HCT116 (cell line): ENCODE data around the gene LMNA. TPM values are rescaled to one million over a fixed set of nuclear protein-coding genes. Genes with fewer than 3 reads are reported as not detected.
A peak's percentile ranks its signal among the peaks of the same experiment; 100 is the strongest.

Experiments used
- ATAC-seq: fragments of 200-7000 bp; cut with Tn5 transposase; 2 replicates; pipeline ENCODE4 v1.9.1; 2020; ENCODE audit warnings: mild to moderate bottlenecking, moderate library complexity
- BruUV-seq: library from RNA; stranded (reverse); fragments of 400-500 nt; replicated peaks from 2 replicates; lab custom pipeline; 2021; lab: Mats Ljungman, UMichigan
- CTCF ChIA-PET: fragments of 300-600 bp; sonication (Branson Sonifier 250); formaldehyde crosslinking; loops from one replicate; lab custom pipeline; 2021; ENCODE audit warnings: antibody characterized with exemption; lab: Charles Lee
- POLR2A ChIA-PET: fragments of 300-600, 350-600 bp; sonication (Branson Sonifier 250); formaldehyde crosslinking; loops from one replicate; lab custom pipeline; 2021; ENCODE audit warnings: antibody characterized with exemption; lab: Charles Lee
- RAD21 ChIA-PET, 2 experiments: fragments of 300-600 bp; sonication (Branson Sonifier 250); formaldehyde crosslinking; loops; one replicate each; lab custom pipeline; 2023; ENCODE audit warnings: low total read pairs in 2 of 2; ENCODE audit not compliant: uncharacterized antibody in 2 of 2, unreplicated experiment in 2 of 2, low non-redundant PET in 1 of 2; lab: Charles Lee
- DNase-seq: peaks from one replicate; pipeline ENCODE4 v3.0.0-alpha.2; 2010; ENCODE audit warnings: low read depth, low spot score
- H2AFZ ChIP-seq: fragments of 200-600 bp; shearing (Covaris generic), sonication (generic); 2 replicates; pipeline ENCODE4 v1.6.1; 2017; ENCODE audit warnings: low read depth, mixed run types, mixed read lengths, antibody characterized with exemption, low read length; ENCODE audit not compliant: poor library complexity, severe bottlenecking
- H3K27ac ChIP-seq: 2 replicates; pipeline ENCODE4 v1.5.1; 2012; ENCODE audit warnings: low read depth, low read length
- H3K27me3 ChIP-seq: fragments of 200-600 bp; sonication (generic); 2 replicates; pipeline ENCODE4 v1.6.1; 2016; ENCODE audit warnings: mixed run types, low read length, mixed read lengths; ENCODE audit not compliant: insufficient read depth
- H3K36me3 ChIP-seq, 2 experiments: fragments of 200-500 bp in 1 of 2; fragments of 200-600 bp in 1 of 2; sonication (Bioruptor generic) in 1 of 2; sonication (generic) in 1 of 2; 2 replicates each; pipeline versions ENCODE4 v1.5.1 to v1.6.1; 2014 to 2016; ENCODE audit warnings: low read length in 2 of 2, inconsistent platforms in 1 of 2, mixed read lengths in 1 of 2, mixed run types in 1 of 2; ENCODE audit not compliant: insufficient read depth in 2 of 2, control insufficient read depth in 1 of 2
- H3K4me1 ChIP-seq, 2 experiments: fragments of 200-600 bp in 1 of 2; sonication (generic) in 1 of 2; 2 replicates each; pipeline versions ENCODE4 v1.5.1 to v1.6.1; 2012 to 2017; ENCODE audit warnings: low read length in 2 of 2, inconsistent platforms in 1 of 2, mild to moderate bottlenecking in 1 of 2, mixed read lengths in 1 of 2, mixed run types in 1 of 2, moderate library complexity in 1 of 2; ENCODE audit not compliant: insufficient read depth in 2 of 2, control insufficient read depth in 1 of 2
- H3K4me2 ChIP-seq: fragments of 200-600 bp; sonication (generic); 2 replicates; pipeline ENCODE4 v1.6.1; 2017; ENCODE audit warnings: mixed run types, low read length, mixed read lengths
- H3K4me3 ChIP-seq, 2 experiments: fragments of 200-600 bp in 1 of 2; sonication (generic) in 1 of 2; replicated peaks in 1 of 2; 2 replicates each; pipeline ENCODE4 v1.5.1; 2011 to 2016; ENCODE audit warnings: low read length in 2 of 2, control low read depth in 1 of 2, low read depth in 1 of 2, mild to moderate bottlenecking in 1 of 2, mixed read lengths in 1 of 2, mixed run types in 1 of 2
- H3K79me2 ChIP-seq: fragments of 200-600 bp; sonication (generic); 2 replicates; pipeline ENCODE4 v1.6.1; 2017; ENCODE audit warnings: mild to moderate bottlenecking, mixed run types, low read length, moderate library complexity, mixed read lengths; ENCODE audit not compliant: insufficient read depth
- H3K9ac ChIP-seq: fragments of 200-600 bp; sonication (generic); 2 replicates; pipeline ENCODE4 v1.6.1; 2016; ENCODE audit warnings: low read length, mixed read lengths
- H3K9me2 ChIP-seq: fragments of 200-600 bp; sonication (generic), shearing (Covaris generic); 2 replicates; pipeline ENCODE4 v1.6.1; 2017; ENCODE audit warnings: mixed run types, mild to moderate bottlenecking, moderate library complexity; ENCODE audit not compliant: insufficient read depth
- H3K9me3 ChIP-seq, 2 experiments: fragments of 200-500 bp in 1 of 2; fragments of 200-600 bp in 1 of 2; sonication (Bioruptor generic) in 1 of 2; sonication (generic) in 1 of 2; 2 replicates each; pipeline ENCODE4 v1.6.1; 2014 to 2017; ENCODE audit warnings: low read length in 2 of 2, mixed read lengths in 2 of 2, inconsistent platforms in 1 of 2, low read depth in 1 of 2, mild to moderate bottlenecking in 1 of 2, mixed run types in 1 of 2, moderate library complexity in 1 of 2; ENCODE audit not compliant: control insufficient read depth in 1 of 2, insufficient read depth in 1 of 2
- H4K20me1 ChIP-seq: fragments of 200-600 bp; sonication (generic), shearing (Covaris generic); 2 replicates; pipeline ENCODE4 v1.6.1; 2017; ENCODE audit warnings: mixed run types, mild to moderate bottlenecking, moderate library complexity; ENCODE audit not compliant: insufficient read depth
- CBX3 ChIP-seq: IDR thresholded peaks from 2 replicates; pipeline ENCODE4 v1.6.1; 2012; ENCODE audit warnings: low read depth
- CEBPB ChIP-seq: IDR thresholded peaks from 2 replicates; pipeline ENCODE4 v1.6.1; 2012; ENCODE audit warnings: low read depth
- EGR1 ChIP-seq: IDR thresholded peaks from 2 replicates; pipeline ENCODE4 v1.6.1; 2012; ENCODE audit warnings: low read depth
- ELF1 ChIP-seq: IDR thresholded peaks from 2 replicates; pipeline ENCODE4 v1.6.1; 2012; ENCODE audit warnings: low read depth, borderline replicate concordance
- EZH2phosphoT487 ChIP-seq: fragments of 200-600 bp; IDR thresholded peaks from 2 replicates; pipeline ENCODE4 v1.6.1; 2018; ENCODE audit warnings: antibody characterized with exemption, borderline replicate concordance
- JUND ChIP-seq: IDR thresholded peaks from 2 replicates; pipeline ENCODE4 v1.6.1; 2012
- POLR2A ChIP-seq: IDR thresholded peaks from 2 replicates; pipeline ENCODE4 v1.7.0; 2011; ENCODE audit warnings: borderline replicate concordance; ENCODE audit not compliant: insufficient read depth, insufficient read length; ENCODE audit errors: extremely low read depth
- POLR2AphosphoS5 ChIP-seq: IDR thresholded peaks from 2 replicates; pipeline ENCODE4 v1.6.1; 2011; ENCODE audit warnings: mild to moderate bottlenecking, low read depth, low read length, moderate library complexity
- SP1 ChIP-seq: IDR thresholded peaks from 2 replicates; pipeline ENCODE4 v1.6.1; 2012; ENCODE audit warnings: low read depth
- SRF ChIP-seq: IDR thresholded peaks from 2 replicates; pipeline ENCODE4 v1.6.1; 2012; ENCODE audit warnings: low read depth
- YY1 ChIP-seq: IDR thresholded peaks from 2 replicates; pipeline ENCODE4 v1.6.1; 2011; ENCODE audit warnings: low read length, low read depth, moderate library complexity, mild to moderate bottlenecking; ENCODE audit not compliant: insufficient replicate concordance; ENCODE audit errors: extremely low read depth
- ZFX ChIP-seq: fragments of 450-650 bp; IDR thresholded peaks from 2 replicates; pipeline ENCODE4 v1.6.1; 2017
- ZNF274 ChIP-seq: fragments of 200-500 bp; sonication (Bioruptor generic); IDR thresholded peaks from 2 replicates; pipeline ENCODE4 v1.6.1; 2014; ENCODE audit warnings: mild to moderate bottlenecking, low read depth, low read length, inconsistent platforms
- intact Hi-C: fragments of 100-400 bp; cut with micrococcal nuclease; formaldehyde crosslinking; loops from 2 replicates; pipeline ENCODE4 v1.10.0; 2022
- total RNA-seq: library from RNA; stranded (reverse); gene quantifications from one replicate; pipeline ENCODE4 v1.2.1, GENCODE V29; 2021; ENCODE audit not compliant: unreplicated experiment
- TF ChIP-seq, protein P1 (sequence below): IDR thresholded peaks from 2 replicates; pipeline ENCODE4 v1.6.1; 2012; ENCODE audit warnings: low read depth
- TF ChIP-seq, protein P2 (sequence below): IDR thresholded peaks from 2 replicates; pipeline ENCODE4 v1.6.1; 2012
- TF ChIP-seq, protein P3 (sequence below): IDR thresholded peaks from 2 replicates; pipeline ENCODE4 v1.6.1; 2012
- TF ChIP-seq, protein P4 (sequence below): IDR thresholded peaks from 2 replicates; pipeline ENCODE4 v1.6.1; 2011; ENCODE audit warnings: mild to moderate bottlenecking, low read length, moderate library complexity; ENCODE audit not compliant: insufficient replicate concordance; ENCODE audit errors: extremely low read depth
- TF ChIP-seq, protein P5 (sequence below), 3 experiments: fragments of 200-600 bp in 1 of 3; sonication (generic) in 1 of 3; IDR thresholded peaks in 2 of 3; conservative IDR thresholded peaks in 1 of 3; 2 replicates each; pipeline ENCODE4 v1.5.1; 2012 to 2017; ENCODE audit warnings: low read depth in 2 of 3, low read length in 2 of 3, antibody characterized with exemption in 1 of 3, borderline replicate concordance in 1 of 3, control low read depth in 1 of 3, mild to moderate bottlenecking in 1 of 3, mixed read lengths in 1 of 3, mixed run types in 1 of 3, moderate library complexity in 1 of 3; ENCODE audit not compliant: insufficient read depth in 1 of 3

The LMNA gene
- total RNA-seq, 1 experiment from 2014 or later: 528 TPM

DNA sequence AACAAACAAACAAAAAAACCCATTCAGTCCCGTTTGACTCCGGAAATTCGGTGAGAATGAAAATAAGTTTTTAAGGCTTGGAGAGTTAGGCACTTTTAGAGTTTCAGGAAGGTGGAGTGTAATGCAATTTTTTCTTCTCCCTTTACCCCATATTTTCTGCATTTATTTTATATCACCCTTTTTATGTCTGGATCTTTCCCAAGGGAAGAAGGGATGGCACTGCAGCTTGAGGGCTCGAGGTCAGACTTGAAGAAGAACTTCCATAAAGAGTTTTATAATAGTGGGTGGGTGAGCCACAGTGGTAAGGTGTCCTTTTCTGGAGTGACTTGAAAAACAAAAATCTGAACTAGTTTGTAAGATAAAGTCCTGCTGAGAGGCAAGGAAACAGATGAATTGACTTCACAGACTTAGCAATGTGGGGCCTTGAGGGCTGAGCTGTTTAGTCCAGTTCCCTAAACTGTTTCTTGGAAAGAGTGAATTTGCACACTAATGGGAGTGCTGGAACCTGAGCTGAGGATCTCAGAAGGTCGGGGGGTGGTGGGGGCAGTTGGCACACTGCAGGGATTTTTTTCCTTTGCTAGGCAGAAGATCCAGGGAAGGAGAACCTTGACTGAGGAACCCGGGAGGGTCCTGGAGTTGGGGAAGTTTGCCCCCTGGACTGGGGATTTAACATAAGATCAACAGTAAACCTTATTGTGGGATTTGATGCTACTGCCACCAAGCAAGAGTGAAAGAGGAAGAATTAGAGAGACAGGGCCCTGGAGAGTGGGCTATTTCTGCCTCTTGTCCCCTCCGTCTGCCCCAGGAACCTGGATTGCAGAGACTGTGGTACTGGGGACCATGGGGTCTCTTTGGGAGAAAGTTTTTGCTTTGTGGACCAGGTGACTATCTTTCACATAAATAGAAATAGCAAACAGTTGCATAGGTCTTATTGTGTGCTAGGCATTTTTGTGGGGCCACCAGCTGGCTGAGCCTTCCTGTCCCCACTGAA, 30.4 kb upstream of the LMNA start:
- no peaks in the 10 kb centered on the region for H3K79me2 ChIP-seq
- no peak for ATAC-seq
- TF ChIP-seq, protein P1, sequence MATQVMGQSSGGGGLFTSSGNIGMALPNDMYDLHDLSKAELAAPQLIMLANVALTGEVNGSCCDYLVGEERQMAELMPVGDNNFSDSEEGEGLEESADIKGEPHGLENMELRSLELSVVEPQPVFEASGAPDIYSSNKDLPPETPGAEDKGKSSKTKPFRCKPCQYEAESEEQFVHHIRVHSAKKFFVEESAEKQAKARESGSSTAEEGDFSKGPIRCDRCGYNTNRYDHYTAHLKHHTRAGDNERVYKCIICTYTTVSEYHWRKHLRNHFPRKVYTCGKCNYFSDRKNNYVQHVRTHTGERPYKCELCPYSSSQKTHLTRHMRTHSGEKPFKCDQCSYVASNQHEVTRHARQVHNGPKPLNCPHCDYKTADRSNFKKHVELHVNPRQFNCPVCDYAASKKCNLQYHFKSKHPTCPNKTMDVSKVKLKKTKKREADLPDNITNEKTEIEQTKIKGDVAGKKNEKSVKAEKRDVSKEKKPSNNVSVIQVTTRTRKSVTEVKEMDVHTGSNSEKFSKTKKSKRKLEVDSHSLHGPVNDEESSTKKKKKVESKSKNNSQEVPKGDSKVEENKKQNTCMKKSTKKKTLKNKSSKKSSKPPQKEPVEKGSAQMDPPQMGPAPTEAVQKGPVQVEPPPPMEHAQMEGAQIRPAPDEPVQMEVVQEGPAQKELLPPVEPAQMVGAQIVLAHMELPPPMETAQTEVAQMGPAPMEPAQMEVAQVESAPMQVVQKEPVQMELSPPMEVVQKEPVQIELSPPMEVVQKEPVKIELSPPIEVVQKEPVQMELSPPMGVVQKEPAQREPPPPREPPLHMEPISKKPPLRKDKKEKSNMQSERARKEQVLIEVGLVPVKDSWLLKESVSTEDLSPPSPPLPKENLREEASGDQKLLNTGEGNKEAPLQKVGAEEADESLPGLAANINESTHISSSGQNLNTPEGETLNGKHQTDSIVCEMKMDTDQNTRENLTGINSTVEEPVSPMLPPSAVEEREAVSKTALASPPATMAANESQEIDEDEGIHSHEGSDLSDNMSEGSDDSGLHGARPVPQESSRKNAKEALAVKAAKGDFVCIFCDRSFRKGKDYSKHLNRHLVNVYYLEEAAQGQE: no peak
- no peak for TF ChIP-seq YY1
- TF ChIP-seq POLR2A: no peak
- no peak for TF ChIP-seq SP1
- TF ChIP-seq, protein P2, sequence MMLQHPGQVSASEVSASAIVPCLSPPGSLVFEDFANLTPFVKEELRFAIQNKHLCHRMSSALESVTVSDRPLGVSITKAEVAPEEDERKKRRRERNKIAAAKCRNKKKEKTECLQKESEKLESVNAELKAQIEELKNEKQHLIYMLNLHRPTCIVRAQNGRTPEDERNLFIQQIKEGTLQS: no peak
- TF ChIP-seq, protein P3, sequence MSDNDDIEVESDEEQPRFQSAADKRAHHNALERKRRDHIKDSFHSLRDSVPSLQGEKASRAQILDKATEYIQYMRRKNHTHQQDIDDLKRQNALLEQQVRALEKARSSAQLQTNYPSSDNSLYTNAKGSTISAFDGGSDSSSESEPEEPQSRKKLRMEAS: no peak
- no peak for TF ChIP-seq CEBPB
- TF ChIP-seq ELF1: no peak
- TF ChIP-seq POLR2AphosphoS5: no peak
- TF ChIP-seq ZNF274: no peak
- no peak for TF ChIP-seq EZH2phosphoT487
- no peak for TF ChIP-seq ZFX
- TF ChIP-seq, protein P4, sequence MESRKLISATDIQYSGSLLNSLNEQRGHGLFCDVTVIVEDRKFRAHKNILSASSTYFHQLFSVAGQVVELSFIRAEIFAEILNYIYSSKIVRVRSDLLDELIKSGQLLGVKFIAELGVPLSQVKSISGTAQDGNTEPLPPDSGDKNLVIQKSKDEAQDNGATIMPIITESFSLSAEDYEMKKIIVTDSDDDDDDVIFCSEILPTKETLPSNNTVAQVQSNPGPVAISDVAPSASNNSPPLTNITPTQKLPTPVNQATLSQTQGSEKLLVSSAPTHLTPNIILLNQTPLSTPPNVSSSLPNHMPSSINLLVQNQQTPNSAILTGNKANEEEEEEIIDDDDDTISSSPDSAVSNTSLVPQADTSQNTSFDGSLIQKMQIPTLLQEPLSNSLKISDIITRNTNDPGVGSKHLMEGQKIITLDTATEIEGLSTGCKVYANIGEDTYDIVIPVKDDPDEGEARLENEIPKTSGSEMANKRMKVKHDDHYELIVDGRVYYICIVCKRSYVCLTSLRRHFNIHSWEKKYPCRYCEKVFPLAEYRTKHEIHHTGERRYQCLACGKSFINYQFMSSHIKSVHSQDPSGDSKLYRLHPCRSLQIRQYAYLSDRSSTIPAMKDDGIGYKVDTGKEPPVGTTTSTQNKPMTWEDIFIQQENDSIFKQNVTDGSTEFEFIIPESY: no peak
- TF ChIP-seq SRF: no peak
- TF ChIP-seq JUND: no peak
- TF ChIP-seq EGR1: no peak
- TF ChIP-seq, protein P5, sequence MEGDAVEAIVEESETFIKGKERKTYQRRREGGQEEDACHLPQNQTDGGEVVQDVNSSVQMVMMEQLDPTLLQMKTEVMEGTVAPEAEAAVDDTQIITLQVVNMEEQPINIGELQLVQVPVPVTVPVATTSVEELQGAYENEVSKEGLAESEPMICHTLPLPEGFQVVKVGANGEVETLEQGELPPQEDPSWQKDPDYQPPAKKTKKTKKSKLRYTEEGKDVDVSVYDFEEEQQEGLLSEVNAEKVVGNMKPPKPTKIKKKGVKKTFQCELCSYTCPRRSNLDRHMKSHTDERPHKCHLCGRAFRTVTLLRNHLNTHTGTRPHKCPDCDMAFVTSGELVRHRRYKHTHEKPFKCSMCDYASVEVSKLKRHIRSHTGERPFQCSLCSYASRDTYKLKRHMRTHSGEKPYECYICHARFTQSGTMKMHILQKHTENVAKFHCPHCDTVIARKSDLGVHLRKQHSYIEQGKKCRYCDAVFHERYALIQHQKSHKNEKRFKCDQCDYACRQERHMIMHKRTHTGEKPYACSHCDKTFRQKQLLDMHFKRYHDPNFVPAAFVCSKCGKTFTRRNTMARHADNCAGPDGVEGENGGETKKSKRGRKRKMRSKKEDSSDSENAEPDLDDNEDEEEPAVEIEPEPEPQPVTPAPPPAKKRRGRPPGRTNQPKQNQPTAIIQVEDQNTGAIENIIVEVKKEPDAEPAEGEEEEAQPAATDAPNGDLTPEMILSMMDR (IDR thresholded peaks at IDR 0.05 in 2 of 3, conservative IDR thresholded peaks at IDR 0.05 in 1 of 3; ENCODE audit: borderline replicate concordance in 1 of 3, insufficient read depth in 1 of 3, low read depth in 2 of 3, low read length in 2 of 3): no peak
- no peak for TF ChIP-seq CBX3

More for the DNA sequence above, 30.4 kb upstream of the LMNA start:
- ChIA-PET POLR2A (no interaction called here), CTCF (interaction anchor here (0.8 to 1.1 kb wide), 2 partner anchors 18 to 46 kb away, joined by 3 read pairs; no protein-coding TSS in a partner anchor), RAD21 (interaction anchor here in 1 of 2 experiments (0.5 kb wide), 1 partner anchor 43 kb away, joined by 3 read pairs; no protein-coding TSS in a partner anchor)
- peaks cover 14 to 33% of the 10 kb centered on the region in 2 experiments; a peak in 3 of 4 replicates for H3K4me1 ChIP-seq
- no peaks in the 10 kb centered on the region for H3K27me3 ChIP-seq
- H3K36me3 ChIP-seq: no peaks in the 10 kb centered on the region
- TSS peak; percentile 66 for BruUV-seq
- H4K20me1 ChIP-seq: no peaks in the 10 kb centered on the region
- peak overlapping the region; percentile 73 to 81; a peak in 1 of 4 replicates for H3K4me3 ChIP-seq
- H3K9me3 ChIP-seq: no peaks in the 10 kb centered on the region
- DNase-seq: no peak
- H3K4me2 ChIP-seq: peak overlapping the region; percentile 96
- intact Hi-C loops: no loop called here
- no peaks in the 10 kb centered on the region for H3K9me2 ChIP-seq
- H3K9ac ChIP-seq: no peak overlapping the region
- H3K27ac ChIP-seq: no peak overlapping the region
- no peak overlapping the region for H2AFZ ChIP-seq
